Suppressor macrophage treated with lipopolysaccharide for 1 hour (primary cell): ENCODE measurements around the gene NQO2.
"Not testable (repeated sequence)": the region's sequence is repeated elsewhere in the genome, so short reads cannot be mapped to it uniquely, and the experiment has no call there.

ENCODE experiments used
- DNase-seq, 3 donors: peaks; one replicate each; pipeline ENCODE4 v3.0.0-alpha.2; 2020 to 2022

NQO2 gene

DNA sequence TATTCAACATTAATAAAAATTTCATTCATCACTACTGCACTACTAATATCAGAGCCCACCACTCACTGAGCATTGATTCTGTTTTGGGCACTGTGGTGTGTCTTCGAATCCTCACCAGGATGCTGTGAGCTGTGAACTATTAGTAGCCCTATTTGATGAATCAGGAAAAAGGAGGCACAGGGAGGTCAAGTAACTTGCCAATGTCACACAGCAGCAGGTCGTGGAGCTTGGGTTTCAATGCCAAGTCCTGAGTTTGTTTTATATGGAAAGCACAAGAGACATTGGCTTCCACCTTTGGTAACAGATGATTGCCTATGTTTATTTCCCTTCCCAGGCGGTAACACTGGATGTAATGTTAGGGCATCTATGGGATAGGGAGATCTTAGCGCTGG is 15.0 kb downstream of the NQO2 start:
- DNase-seq: no peak

DNA sequence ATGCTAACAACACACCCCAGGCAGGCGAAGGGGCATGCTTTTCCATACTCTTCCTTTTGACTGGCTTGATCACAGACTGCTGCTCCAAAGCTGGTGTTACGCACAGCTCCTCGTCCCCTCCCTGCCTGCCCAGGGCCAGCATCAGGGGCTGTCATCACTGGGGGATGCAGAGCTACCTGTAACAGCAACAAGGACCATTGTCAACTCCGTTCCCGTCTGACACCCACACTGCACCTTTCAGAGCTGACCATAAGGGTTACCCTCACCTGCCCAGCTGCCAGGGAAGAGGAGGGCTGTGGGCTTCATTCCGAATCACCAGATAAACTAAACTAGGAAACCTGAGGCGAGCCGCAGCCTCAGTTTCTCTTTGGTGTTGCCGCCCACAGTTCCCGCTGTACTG is 15.4 kb downstream of the NQO2 start:
- DNase-seq: no peak

- no peak for DNase-seq
Observed at GRCh38 chr6:3016473-3017280, 17.0 kb downstream of the NQO2 start.

DNA sequence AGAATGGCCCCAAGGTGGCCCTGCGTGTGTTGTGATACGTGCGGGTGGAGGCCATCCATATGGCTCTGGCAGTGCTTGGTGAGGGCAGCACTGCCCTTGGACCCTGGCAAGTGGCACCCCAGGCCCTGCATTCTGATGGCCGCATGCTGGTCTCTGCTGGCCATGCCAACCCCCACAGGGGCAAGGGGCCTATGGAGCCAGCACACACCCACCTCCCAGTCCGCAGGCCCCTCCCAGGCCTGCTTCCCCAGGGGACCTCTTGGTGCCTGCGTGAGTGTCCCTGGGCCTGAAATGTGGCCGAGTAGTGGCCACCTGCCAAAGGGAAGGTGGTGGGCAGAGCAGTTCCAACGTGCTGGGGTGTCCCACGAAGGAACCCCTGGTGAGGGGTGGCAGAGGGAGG is 17.6 kb downstream of the NQO2 start:
- DNase-seq: no peak

GRCh38 chr6:3019065-3019464 is 19.4 kb downstream of the NQO2 start:
- DNase-seq: no peak

DNA sequence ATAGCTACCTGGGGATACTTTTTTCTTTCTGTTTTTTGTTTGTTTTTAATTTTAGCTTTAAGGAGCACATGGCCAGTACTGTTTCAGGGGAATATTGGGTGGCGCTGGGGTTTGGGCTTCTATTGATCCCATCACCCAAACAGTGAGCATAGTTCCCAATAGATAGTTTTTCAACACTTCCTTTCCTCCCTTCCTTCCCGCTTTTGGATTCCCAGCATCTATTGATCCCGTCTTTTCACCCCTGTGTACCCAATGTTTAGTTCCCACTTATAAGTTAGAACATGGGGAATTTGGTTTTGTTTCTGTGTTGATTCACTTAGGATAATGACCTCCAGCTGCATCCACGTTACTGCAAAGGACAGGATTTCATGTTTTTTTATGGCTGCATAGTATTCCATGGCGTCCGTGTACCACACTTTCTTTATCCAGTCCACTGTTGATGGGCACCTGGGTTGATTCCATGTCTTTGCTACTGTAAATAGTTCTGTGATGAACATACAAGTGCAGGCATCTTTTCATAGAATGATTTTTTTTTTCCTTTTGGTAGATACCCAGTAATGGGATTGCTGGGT is 20.1 kb downstream of the NQO2 start:
- no peak for DNase-seq

GRCh38 chr6:3020976-3021598 is 21.4 kb downstream of the NQO2 start:
- not testable (repeated sequence) for DNase-seq

DNA sequence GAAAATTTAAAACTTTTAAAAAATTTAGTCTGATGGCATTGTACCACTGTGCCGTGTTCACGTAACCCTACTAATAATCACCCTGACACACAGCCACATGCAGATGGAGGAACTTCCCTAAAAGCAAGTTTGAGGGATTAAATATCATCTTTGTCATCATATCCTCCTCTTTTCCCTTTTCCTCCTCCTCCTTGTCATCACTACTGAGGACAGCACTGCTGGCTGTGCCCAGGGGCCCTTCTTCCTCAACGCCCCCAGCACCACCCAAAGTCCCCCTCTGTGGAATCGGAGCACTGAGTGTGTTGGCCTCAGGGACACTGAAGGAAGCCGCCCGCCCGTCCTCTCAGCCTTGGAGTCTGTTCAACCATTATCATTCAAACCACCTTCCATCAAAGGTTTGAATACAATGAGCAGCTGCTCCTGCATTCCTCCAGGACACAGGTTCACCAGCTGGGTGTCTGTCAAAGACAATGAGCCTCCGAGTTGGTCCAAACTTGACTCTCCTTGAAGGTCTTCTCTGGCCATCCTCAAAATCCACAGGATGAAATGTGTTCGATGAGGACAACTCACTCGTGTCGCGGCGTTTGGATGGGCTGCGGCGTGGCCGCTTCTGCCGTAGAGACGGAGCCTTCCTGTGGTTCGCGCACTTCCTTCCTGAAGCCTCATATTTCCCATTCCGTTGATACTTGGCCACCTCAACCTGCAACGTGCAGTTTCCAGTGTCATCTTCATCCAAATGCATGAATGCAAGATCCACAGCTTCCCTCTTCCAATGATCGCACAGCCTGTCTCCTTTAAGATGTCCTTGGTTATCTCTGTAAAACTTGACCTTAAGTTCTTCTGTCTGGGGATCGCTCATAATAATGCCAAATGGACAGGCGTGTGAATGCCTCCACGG is 23.3 kb downstream of the NQO2 start:
- DNase-seq: peak; percentile 75 to 90 (median 82)

GRCh38 chr6:3023663-3024483 is 24.2 kb downstream of the NQO2 start:
- peak; percentile 97 to 98 (median 98) for DNase-seq

DNA sequence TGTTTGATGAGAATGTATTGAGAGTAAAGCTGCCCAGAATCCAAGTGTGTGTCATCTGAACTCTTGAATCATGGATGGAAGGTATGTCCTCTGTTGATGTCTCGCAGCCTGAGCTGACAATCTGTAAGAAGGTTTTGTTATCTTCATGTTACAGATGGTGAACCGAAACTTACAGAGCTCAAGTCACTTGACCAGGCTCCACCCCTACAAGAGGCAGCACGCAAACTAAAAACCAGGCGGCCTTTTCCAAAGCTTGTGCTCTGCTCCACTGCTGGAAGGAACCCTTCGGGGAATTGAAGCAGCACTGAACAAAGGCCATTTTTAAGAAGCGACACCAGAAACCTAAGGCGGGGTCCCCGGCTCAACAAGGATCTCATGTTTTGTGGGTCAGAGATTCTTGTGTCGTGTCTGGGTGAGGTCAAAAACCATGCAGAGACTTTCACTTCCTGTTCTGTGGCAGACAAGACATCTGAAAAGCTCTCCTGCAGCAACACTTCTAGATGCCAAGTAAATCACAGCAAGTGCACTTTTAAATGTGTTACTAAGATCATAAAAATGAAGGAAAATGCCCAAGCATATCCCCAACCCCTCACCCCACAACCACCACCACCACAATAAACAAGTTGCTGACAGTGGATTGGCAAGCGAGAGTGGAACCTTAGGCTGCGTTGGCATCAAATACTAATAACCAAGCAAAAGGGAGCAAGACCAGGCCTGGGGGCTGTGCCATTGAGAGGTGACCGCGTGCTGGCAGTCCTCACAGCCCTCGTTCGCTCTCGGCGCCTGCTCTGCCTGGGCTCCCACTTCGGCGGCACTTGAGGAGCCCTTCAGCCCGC is 27.3 kb downstream of the NQO2 start:
- DNase-seq: peak; percentile 80 to 87 (median 83)

DNA sequence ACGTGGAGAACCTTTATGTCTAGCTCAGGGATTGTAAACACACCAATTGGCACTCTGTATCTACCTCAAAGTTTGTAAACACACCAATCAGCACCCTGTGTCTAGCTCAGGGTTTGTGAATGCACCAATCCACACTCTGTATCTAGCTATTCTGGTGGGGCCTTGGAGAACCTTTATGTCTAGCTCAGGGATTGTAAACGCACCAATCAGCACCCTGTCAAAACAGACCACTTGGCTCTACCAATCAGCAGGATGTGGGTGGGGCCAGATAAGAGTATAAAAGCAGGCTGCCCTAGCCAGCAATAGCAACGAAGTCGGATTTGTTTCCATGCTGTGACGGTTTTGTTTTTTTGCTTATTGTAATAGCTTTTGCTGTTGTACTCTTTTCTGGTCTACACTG is 28.5 kb downstream of the NQO2 start:
- not testable (repeated sequence) for DNase-seq

GRCh38 chr6:3031857-3032640 is 32.4 kb downstream of the NQO2 start:
- DNase-seq: no peak

DNA sequence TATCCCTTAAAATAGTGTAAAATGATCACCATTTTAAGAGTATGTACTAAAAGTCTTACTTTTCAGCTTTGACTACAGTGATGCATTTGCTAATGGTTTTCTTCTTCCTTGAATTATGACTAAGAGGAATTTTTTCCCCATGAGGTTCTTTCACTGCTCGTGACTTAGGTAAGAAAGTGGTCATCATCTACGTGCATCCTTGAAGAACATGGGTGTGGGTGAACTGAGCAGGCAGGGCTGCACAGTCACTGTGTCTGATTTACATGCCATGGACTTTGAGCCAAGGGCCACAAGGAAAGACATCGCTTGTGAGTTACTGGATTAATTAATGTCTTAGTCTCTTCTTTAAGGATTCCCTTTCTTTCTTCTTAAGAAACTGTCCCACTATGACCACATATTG is 33.3 kb downstream of the NQO2 start:
- peak; percentile 24 to 62 (median 43) for DNase-seq

GRCh38 chr6:3033652-3034051 is 34.0 kb downstream of the NQO2 start:
- DNase-seq: no peak

DNA sequence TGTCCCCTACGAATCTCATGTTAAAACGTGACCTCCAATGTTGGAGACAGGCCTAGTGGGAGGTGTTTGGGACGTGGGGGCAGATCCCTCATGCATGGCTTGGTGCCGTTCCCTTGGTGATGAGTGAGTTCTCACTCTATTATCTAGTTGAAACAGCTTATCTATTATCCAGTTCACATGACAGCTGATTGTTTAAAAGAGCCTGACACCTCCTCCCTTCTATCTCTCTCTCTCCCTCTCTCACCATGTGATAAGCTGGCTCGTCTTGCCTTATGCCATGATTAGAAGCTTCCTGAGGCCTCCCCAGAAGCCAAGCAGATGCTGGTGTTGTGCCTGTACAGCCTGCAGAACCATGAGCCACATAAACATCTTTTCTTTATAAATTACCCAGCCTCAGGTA is 35.7 kb downstream of the NQO2 start:
- no peak for DNase-seq

GRCh38 chr6:3036861-3037637 is 37.4 kb downstream of the NQO2 start:
- peak; percentile 40 to 54 (median 45) for DNase-seq

- peak in 1 of 3 donors; percentile 42 for DNase-seq
Observed at GRCh38 chr6:3037638-3038365, 38.1 kb downstream of the NQO2 start.

DNA sequence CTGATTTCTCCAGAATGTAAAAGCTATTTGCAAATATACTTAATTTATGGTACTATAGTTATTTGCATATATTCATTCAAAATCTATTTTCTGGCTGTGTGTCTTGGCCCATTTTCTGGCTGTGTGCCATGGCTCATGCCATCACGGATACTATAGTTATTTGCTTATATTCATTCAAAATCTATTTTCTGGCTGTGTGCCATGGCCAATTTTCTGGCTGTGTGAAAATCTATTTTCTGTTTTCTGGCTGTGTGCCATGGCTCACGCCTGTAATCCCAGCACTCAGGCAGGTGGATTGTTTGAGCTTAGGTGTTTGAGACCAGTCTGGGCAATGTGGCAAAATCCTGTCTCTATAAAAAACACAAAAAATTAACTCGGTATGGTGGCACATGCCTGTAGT is 39.7 kb downstream of the NQO2 start:
- no peak for DNase-seq

DNA sequence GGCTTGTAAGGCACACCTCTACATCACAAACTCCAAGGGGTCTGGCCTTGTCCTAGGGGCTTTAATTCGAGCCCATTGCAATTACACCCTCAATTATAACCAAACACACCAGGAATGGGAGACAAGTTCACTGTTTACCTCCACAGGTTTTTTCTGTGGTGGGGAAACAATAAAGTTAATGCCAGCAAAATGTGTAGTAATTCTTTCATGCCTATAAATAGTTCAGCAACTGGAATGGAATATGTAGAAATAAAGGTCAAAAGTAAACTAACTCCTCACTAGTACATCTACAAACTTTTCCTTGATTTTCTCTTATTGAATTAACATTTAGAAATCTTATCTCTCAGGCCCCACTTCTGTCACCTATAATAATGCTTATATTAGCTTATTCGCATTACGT is 41.5 kb downstream of the NQO2 start:
- no peak for DNase-seq
